H7 (cell line): Measurements from ENCODE around the gene NUFIP1. TPM values are rescaled to one million over a fixed set of nuclear protein-coding genes. Genes with fewer than 3 reads are reported as not detected.
"Not testable (repeated sequence)": the region's sequence is repeated elsewhere in the genome, so short reads cannot be mapped to it uniquely, and the experiment has no call there.

Experiments used
- DNase-seq: peaks from one replicate; pipeline ENCODE4 v3.0.0; 2012
- H3K27me3 ChIP-seq: 2 replicates; pipeline ENCODE4 v1.6.0; 2011; ENCODE audit warnings: mild to moderate bottlenecking, low read length; ENCODE audit not compliant: control insufficient read depth, insufficient read depth
- H3K36me3 ChIP-seq: replicated peaks from 2 replicates; pipeline ENCODE4 v1.5.1; 2011; ENCODE audit warnings: low read length; ENCODE audit not compliant: control insufficient read depth, insufficient read depth
- H3K4me3 ChIP-seq: 2 replicates; pipeline ENCODE4 v1.5.1; 2011; ENCODE audit warnings: low read depth, mild to moderate bottlenecking, control low read depth, low read length, moderate library complexity; ENCODE audit not compliant: insufficient read depth
- total RNA-seq: library from RNA; depleted of rRNA; stranded (reverse); fragments of >200 nt; shearing (Covaris generic); gene quantifications from 2 replicates; pipeline ENCODE4 v1.2.3, GENCODE V29; 2014; rRNA removed

Gene NUFIP1
- 10.9 and 14.0 TPM in 2 replicates for total RNA-seq

- Histone ChIP-seq H3K36me3 (peaks cover 4% of the 10 kb centered on the region), H3K27me3 (no peaks in the 10 kb centered on the region), H3K4me3 (peak within 1 kb of the TSS; percentile 95)
- DNase-seq: peak; percentile 91
Measured at GRCh38 chr13:44989071-44989889, at the start of gene NUFIP1, which contains the start of gene GPALPP1. TSS of gene NUFIP1 (minus strand) at chr13:44989471. CDS start at chr13:44989436, 35 bp downstream. TSS of gene GPALPP1 (plus strand) at chr13:44989538. CDS start at chr13:44989655, 117 bp downstream.

- DNase-seq: no peak
- H3K4me3 ChIP-seq: no peak overlapping the region
- H3K36me3 ChIP-seq: no peaks in the 10 kb centered on the region
- no peaks in the 10 kb centered on the region for H3K27me3 ChIP-seq
Measured at GRCh38 chr13:45036206-45036605, 46.9 kb upstream of the NUFIP1 start.

GRCh38 chr13:45034342-45034741 lies 45.1 kb upstream of the NUFIP1 start:
- H3K36me3 ChIP-seq: no peaks in the 10 kb centered on the region
- no peaks in the 10 kb centered on the region for H3K27me3 ChIP-seq
- no peak overlapping the region for H3K4me3 ChIP-seq
- no peak for DNase-seq

GRCh38 chr13:45024847-45025246 lies 35.6 kb upstream of the NUFIP1 start:
- Histone ChIP-seq H3K36me3 (peaks cover 2% of the 10 kb centered on the region; the same call in 1 of the 2 replicates), H3K4me3 (no peak overlapping the region), H3K27me3 (no peaks in the 10 kb centered on the region)
- DNase-seq: no peak

GRCh38 chr13:45021250-45021649 lies 32.0 kb upstream of the NUFIP1 start:
- H3K36me3 ChIP-seq: peaks cover 2% of the 10 kb centered on the region; the same call in 1 of the 2 replicates
- DNase-seq: no peak
- no peak overlapping the region for H3K4me3 ChIP-seq
- no peaks in the 10 kb centered on the region for H3K27me3 ChIP-seq

- not testable (repeated sequence) for H3K36me3 ChIP-seq, H3K27me3 ChIP-seq, H3K4me3 ChIP-seq, DNase-seq
Measured at GRCh38 chr13:45019981-45020380, 30.7 kb upstream of the NUFIP1 start.

GRCh38 chr13:45016792-45017425 lies 27.6 kb upstream of the NUFIP1 start:
- Histone ChIP-seq H3K4me3 (no peak overlapping the region), H3K27me3 (no peaks in the 10 kb centered on the region), H3K36me3 (peaks cover 2% of the 10 kb centered on the region; the same call in 1 of the 2 replicates)
- no peak for DNase-seq

- Histone ChIP-seq H3K27me3 (no peaks in the 10 kb centered on the region), H3K36me3 (peaks cover under 1% of the 10 kb centered on the region), H3K4me3 (no peak overlapping the region)
- no peak for DNase-seq
Measured at GRCh38 chr13:45015300-45015699, 26.0 kb upstream of the NUFIP1 start.

GRCh38 chr13:45011198-45011597 lies 21.9 kb upstream of the NUFIP1 start:
- Histone ChIP-seq H3K36me3 (no peaks in the 10 kb centered on the region; the same call in none of the 2 replicates), H3K4me3 (no peak overlapping the region), H3K27me3 (no peaks in the 10 kb centered on the region)
- DNase-seq: no peak

GRCh38 chr13:45007823-45008222 lies 18.6 kb upstream of the NUFIP1 start:
- H3K36me3 ChIP-seq: no peaks in the 10 kb centered on the region; the same call in none of the 2 replicates
- no peak for DNase-seq
- H3K4me3 ChIP-seq: no peak overlapping the region
- H3K27me3 ChIP-seq: no peaks in the 10 kb centered on the region

- Histone ChIP-seq H3K4me3 (no peak overlapping the region), H3K36me3 (peaks cover 1% of the 10 kb centered on the region), H3K27me3 (no peaks in the 10 kb centered on the region)
- no peak for DNase-seq
Measured at GRCh38 chr13:45007225-45007624, 18.0 kb upstream of the NUFIP1 start.

GRCh38 chr13:45004096-45004495 lies 14.8 kb upstream of the NUFIP1 start:
- no peak overlapping the region for H3K4me3 ChIP-seq
- DNase-seq: no peak
- H3K27me3 ChIP-seq: no peaks in the 10 kb centered on the region
- H3K36me3 ChIP-seq: peaks cover 3% of the 10 kb centered on the region

GRCh38 chr13:45003417-45003816 lies 14.1 kb upstream of the NUFIP1 start:
- Histone ChIP-seq H3K36me3 (peaks cover 3% of the 10 kb centered on the region), H3K27me3 (no peaks in the 10 kb centered on the region), H3K4me3 (no peak overlapping the region)
- no peak for DNase-seq

- H3K4me3 ChIP-seq: peak overlapping the region; percentile 95
- H3K36me3 ChIP-seq: peaks cover 4% of the 10 kb centered on the region
- DNase-seq: peak; percentile 32
- no peaks in the 10 kb centered on the region for H3K27me3 ChIP-seq
Measured at GRCh38 chr13:44989941-44990340, 670 bp upstream of the NUFIP1 start.

GRCh38 chr13:44978328-44978727 lies 10.9 kb downstream of the NUFIP1 start:
- no peaks in the 10 kb centered on the region for H3K27me3 ChIP-seq
- DNase-seq: no peak
- no peak overlapping the region for H3K4me3 ChIP-seq
- H3K36me3 ChIP-seq: peaks cover 20% of the 10 kb centered on the region
